ENCODE results near the gene CPSF4L. TPM values are rescaled to one million over a fixed set of nuclear protein-coding genes. Genes with fewer than 3 reads are reported as not detected.

Gene CPSF4L
- total and polyA plus RNA-seq, 2 of the 13 experiments (the other 11 are each of a cell fraction or from before 2014, with no cell fraction given), result 0.73 to 1.6 TPM

- TF ChIP-seq AHDC1 (CRISPR knock-in tag; IDR thresholded peaks at IDR 0.05; ENCODE audit: borderline replicate concordance), result no peak
- no peak for TF ChIP-seq YEATS4 (CRISPR knock-in tag; IDR thresholded peaks at IDR 0.05; ENCODE audit: borderline replicate concordance)
- TF ChIP-seq ZNF280B (CRISPR knock-in tag; IDR thresholded peaks at IDR 0.05; ENCODE audit: borderline replicate concordance), result peak; percentile 62; the same call in 1 of the 2 replicates
- peak; percentile 22; the same call in 1 of the 2 replicates for TF ChIP-seq PAXIP1 (CRISPR knock-in tag; conservative IDR thresholded peaks at IDR 0.05)
- TF ChIP-seq NCOR1 (IDR thresholded peaks at IDR 0.05; ENCODE audit: borderline replicate concordance, low read length), result peak; percentile 40; the same call in 1 of the 2 replicates
- no peak for TF ChIP-seq TAF1 (CRISPR knock-in tag; IDR thresholded peaks at IDR 0.05)
- TF ChIP-seq ZNF281 (CRISPR knock-in tag; IDR thresholded peaks at IDR 0.05; ENCODE audit: borderline replicate concordance), result no peak
- TF ChIP-seq BORCS8-MEF2B (CRISPR knock-in tag; IDR thresholded peaks at IDR 0.05), result peak; percentile 56; the same call in 1 of the 2 replicates
- TF ChIP-seq BCL3 (CRISPR knock-in tag; IDR thresholded peaks at IDR 0.05), result no peak
- TF ChIP-seq SKI (IDR thresholded peaks at IDR 0.05; ENCODE audit: partially characterized antibody), result no peak
- TF ChIP-seq MTA1 (CRISPR knock-in tag; IDR thresholded peaks at IDR 0.05; ENCODE audit: borderline replicate concordance), result no peak
These were observed 17.1 kb upstream of the CPSF4L start (continued) for GRCh38 chr17:73278465-73279453.

All from HepG2 (cell line).